Lower leg skin (tissue), 3 donors: Measurements from ENCODE around the gene ASGR2.
"Not testable (repeated sequence)": the region's sequence is repeated elsewhere in the genome, so short reads cannot be mapped to it uniquely, and the experiment has no call there.

Source experiments
- POLR2A ChIP-seq, 2 donors: fragments of 450-650 bp; IDR thresholded peaks; one replicate each; pipeline ENCODE4 v1.6.1; 2016 to 2017; ENCODE audit warnings: antibody characterized with exemption in 2 of 2, mild to moderate bottlenecking in 1 of 2, moderate library complexity in 1 of 2
- TF ChIP-seq, protein P1 (sequence below), 3 donors: fragments of 450-650 bp; IDR thresholded peaks; one replicate each; pipeline ENCODE4 v1.5.1; 2016; ENCODE audit warnings: antibody characterized with exemption in 3 of 3, mild to moderate bottlenecking in 3 of 3, moderate library complexity in 2 of 3

DNA sequence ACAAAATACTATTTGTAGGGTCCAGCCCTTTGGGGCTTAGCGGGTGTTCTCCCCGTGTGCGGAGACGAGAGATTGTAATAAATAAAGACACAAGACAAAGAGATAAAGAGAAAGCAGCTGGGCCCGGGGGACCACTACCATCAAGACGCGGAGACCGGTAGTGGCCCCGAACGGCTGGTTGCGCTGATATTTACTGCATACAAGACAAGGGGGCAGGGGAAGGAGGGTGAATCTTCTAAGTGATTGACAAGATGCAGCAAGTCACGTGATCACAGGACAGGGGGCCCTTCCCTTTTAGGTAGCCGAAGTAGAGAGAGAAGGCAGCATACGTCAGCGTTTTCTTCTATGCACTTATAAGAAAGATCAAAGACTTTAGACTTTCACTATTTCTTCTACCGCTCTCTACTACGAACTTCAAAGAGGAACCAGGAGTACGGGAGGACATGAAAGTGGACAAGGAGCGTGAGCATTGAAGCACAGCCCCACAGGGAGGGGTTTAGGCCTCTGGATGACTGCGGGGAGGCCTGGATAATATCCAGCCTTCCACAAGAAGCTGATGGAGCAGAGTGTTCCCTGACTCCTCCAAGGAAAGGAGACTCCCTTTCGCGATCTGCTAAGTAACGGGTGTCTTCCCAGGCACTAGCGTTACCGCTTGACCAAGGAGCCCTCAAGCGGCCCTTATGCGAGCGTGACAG is 23.2 kb downstream of the ASGR2 start:
- TF ChIP-seq, protein P1, sequence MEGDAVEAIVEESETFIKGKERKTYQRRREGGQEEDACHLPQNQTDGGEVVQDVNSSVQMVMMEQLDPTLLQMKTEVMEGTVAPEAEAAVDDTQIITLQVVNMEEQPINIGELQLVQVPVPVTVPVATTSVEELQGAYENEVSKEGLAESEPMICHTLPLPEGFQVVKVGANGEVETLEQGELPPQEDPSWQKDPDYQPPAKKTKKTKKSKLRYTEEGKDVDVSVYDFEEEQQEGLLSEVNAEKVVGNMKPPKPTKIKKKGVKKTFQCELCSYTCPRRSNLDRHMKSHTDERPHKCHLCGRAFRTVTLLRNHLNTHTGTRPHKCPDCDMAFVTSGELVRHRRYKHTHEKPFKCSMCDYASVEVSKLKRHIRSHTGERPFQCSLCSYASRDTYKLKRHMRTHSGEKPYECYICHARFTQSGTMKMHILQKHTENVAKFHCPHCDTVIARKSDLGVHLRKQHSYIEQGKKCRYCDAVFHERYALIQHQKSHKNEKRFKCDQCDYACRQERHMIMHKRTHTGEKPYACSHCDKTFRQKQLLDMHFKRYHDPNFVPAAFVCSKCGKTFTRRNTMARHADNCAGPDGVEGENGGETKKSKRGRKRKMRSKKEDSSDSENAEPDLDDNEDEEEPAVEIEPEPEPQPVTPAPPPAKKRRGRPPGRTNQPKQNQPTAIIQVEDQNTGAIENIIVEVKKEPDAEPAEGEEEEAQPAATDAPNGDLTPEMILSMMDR (IDR thresholded peaks at IDR 0.05): not testable (repeated sequence)
- TF ChIP-seq POLR2A (IDR thresholded peaks at IDR 0.05): not testable (repeated sequence)
